Colonic mucosa (tissue), 4 donors: ENCODE data around the gene TRIM37. TPM values are rescaled to one million over a fixed set of nuclear protein-coding genes. Genes with fewer than 3 reads are reported as not detected.
"Not testable (repeated sequence)": the region's sequence is repeated elsewhere in the genome, so short reads cannot be mapped to it uniquely, and the experiment has no call there.

Experiments used
- DNase-seq: peaks from one replicate; pipeline ENCODE4 v3.0.0-alpha.2; 2020
- H3K27ac ChIP-seq: fragments of 200-600 bp; one replicate; pipeline ENCODE4 v1.8.0; 2021
- H3K27me3 ChIP-seq: fragments of 200-600 bp; one replicate; pipeline ENCODE4 v1.8.0; 2021
- H3K36me3 ChIP-seq: fragments of 200-600 bp; one replicate; pipeline ENCODE4 v1.8.0; 2021
- H3K4me1 ChIP-seq: fragments of 200-600 bp; one replicate; pipeline ENCODE4 v1.8.0; 2021; ENCODE audit warnings: mild to moderate bottlenecking
- H3K4me3 ChIP-seq: fragments of 200-600 bp; one replicate; pipeline ENCODE4 v1.8.0; 2021
- H3K9ac ChIP-seq, 2 donors: one replicate each; pipeline ENCODE4 v1.7.0; 2013; ENCODE audit warnings: control low read depth in 2 of 2, low read depth in 2 of 2, low read length in 2 of 2
- H3K9me3 ChIP-seq: fragments of 200-600 bp; one replicate; pipeline ENCODE4 v1.8.0; 2021
- CTCF ChIP-seq: fragments of 200-600 bp; IDR thresholded peaks from one replicate; pipeline ENCODE4 v1.8.0; 2022; ENCODE audit warnings: antibody characterized with exemption, mild to moderate bottlenecking
- intact Hi-C: fragments of 100-400 bp; cut with DNase I; formaldehyde crosslinking; loops from one replicate; pipeline ENCODE4 v1.14.1; 2022
- total RNA-seq, 2 donors: library from RNA; stranded (reverse); fragmentation: NEBNext Ultra II Directional in 1 of 2; extraction: Animal tissue kit (Norgen Biotek cat#: 25700) in 1 of 2; gene quantifications; one replicate each; pipeline ENCODE4 v1.2.1, GENCODE V29; 2021
- donor health status: healthy.
- donor health status: DM: no; HTN: no; CAD: no.
- donor health status: DM: no; HTN: no; CAD: no.

Gene TRIM37
- total RNA-seq, 2 donors from 2014 or later, result 17.2 to 24.1 TPM

- TF ChIP-seq CTCF, result no peak
- intact Hi-C loops, result no loop called here
Measured at GRCh38 chr17:59145571-59146096, 39.0 kb upstream of the TRIM37 start.

GRCh38 chr17:59141860-59142259, 35.2 kb upstream of the TRIM37 start:
- intact Hi-C loops, result no loop called here
- no peaks in the 10 kb centered on the region for H3K9me3 ChIP-seq
- DNase-seq, result no peak
- H3K27me3 ChIP-seq, result no peaks in the 10 kb centered on the region
- no peak overlapping the region for H3K27ac ChIP-seq
- H3K36me3 ChIP-seq, result no peaks in the 10 kb centered on the region
- no peaks in the 10 kb centered on the region for H3K4me1 ChIP-seq
- TF ChIP-seq CTCF, result no peak
- no peak overlapping the region for H3K9ac ChIP-seq
- no peak overlapping the region for H3K4me3 ChIP-seq

More at GRCh38 chr17:59145571-59146096, 39.0 kb upstream of the TRIM37 start:
- Histone ChIP-seq H3K9me3 (no peaks in the 10 kb centered on the region), H3K4me3 (no peak overlapping the region), H3K9ac (no peak overlapping the region), H3K36me3 (no peaks in the 10 kb centered on the region), H3K27ac (no peak overlapping the region), H3K4me1 (no peaks in the 10 kb centered on the region), H3K27me3 (no peaks in the 10 kb centered on the region)
- DNase-seq, result no peak

- Histone ChIP-seq H3K27ac (no peak overlapping the region), H3K36me3 (no peaks in the 10 kb centered on the region), H3K9me3 (no peaks in the 10 kb centered on the region), H3K4me1 (no peaks in the 10 kb centered on the region), H3K4me3 (no peak overlapping the region), H3K9ac (no peak overlapping the region), H3K27me3 (no peaks in the 10 kb centered on the region)
- no peak for DNase-seq
- no peak for TF ChIP-seq CTCF
- intact Hi-C loops, result no loop called here
Measured at GRCh38 chr17:59139939-59140338, 33.3 kb upstream of the TRIM37 start.

GRCh38 chr17:59138339-59138738, 31.7 kb upstream of the TRIM37 start:
- H3K4me1 ChIP-seq, H3K27me3 ChIP-seq, H3K9me3 ChIP-seq, H3K9ac ChIP-seq, H3K27ac ChIP-seq, DNase-seq, H3K4me3 ChIP-seq, H3K36me3 ChIP-seq, intact Hi-C loops: not testable (repeated sequence)

GRCh38 chr17:59131131-59131530, 24.5 kb upstream of the TRIM37 start:
- no peaks in the 10 kb centered on the region for H3K36me3 ChIP-seq
- H3K27ac ChIP-seq, result no peak overlapping the region
- intact Hi-C loops, result no loop called here
- no peak overlapping the region for H3K9ac ChIP-seq
- no peaks in the 10 kb centered on the region for H3K4me1 ChIP-seq
- no peaks in the 10 kb centered on the region for H3K9me3 ChIP-seq
- no peak for TF ChIP-seq CTCF
- no peak for DNase-seq
- no peaks in the 10 kb centered on the region for H3K27me3 ChIP-seq
- no peak overlapping the region for H3K4me3 ChIP-seq

- H3K27me3 ChIP-seq, result no peaks in the 10 kb centered on the region
- intact Hi-C loops, result no loop called here
- H3K36me3 ChIP-seq, result no peaks in the 10 kb centered on the region
- TF ChIP-seq CTCF, result no peak
- H3K9me3 ChIP-seq, result no peaks in the 10 kb centered on the region
- no peak overlapping the region for H3K9ac ChIP-seq
- DNase-seq, result no peak
- no peaks in the 10 kb centered on the region for H3K4me1 ChIP-seq
- H3K27ac ChIP-seq, result no peak overlapping the region
- no peak overlapping the region for H3K4me3 ChIP-seq
Measured at GRCh38 chr17:59129814-59130213, 23.1 kb upstream of the TRIM37 start.
